Neural crest cell (in vitro differentiated cells): Measurements from ENCODE around the gene AGTPBP1. TPM values are rescaled to one million over a fixed set of nuclear protein-coding genes. Genes with fewer than 3 reads are reported as not detected.

Experiments used
- DNase-seq: peaks from one replicate; pipeline ENCODE4 v3.0.0; 2021; ENCODE audit warnings: low read depth, mixed read lengths, low spot score
- H3K27ac Mint-ChIP-seq: one replicate; pipeline ENCODE4 v1.8.0; 2021; ENCODE audit warnings: mild to moderate bottlenecking, mixed read lengths; ENCODE audit not compliant: unreplicated experiment
- H3K27me3 Mint-ChIP-seq: 2 replicates; pipeline ENCODE4 v1.8.0; 2021; ENCODE audit warnings: low read depth, mild to moderate bottlenecking, mixed read lengths
- H3K36me3 Mint-ChIP-seq: 2 replicates; pipeline ENCODE4 v1.8.0; 2021; ENCODE audit warnings: low read depth, mild to moderate bottlenecking, mixed read lengths
- H3K4me1 Mint-ChIP-seq: 2 replicates; pipeline ENCODE4 v1.8.0; 2021; ENCODE audit warnings: mixed read lengths
- H3K4me3 Mint-ChIP-seq: one replicate; pipeline ENCODE4 v1.8.0; 2021; ENCODE audit warnings: mild to moderate bottlenecking, mixed read lengths
- H3K9me3 Mint-ChIP-seq: 2 replicates; pipeline ENCODE4 v1.8.0; 2021; ENCODE audit warnings: mixed read lengths
- total RNA-seq: library from RNA; stranded (reverse); gene quantifications from 2 replicates; pipeline ENCODE4 v1.2.1, GENCODE V29; 2021
- TF ChIP-seq, protein P1 (sequence below): fragments of 200-600 bp; sonication (generic); conservative IDR thresholded peaks from 2 replicates; pipeline ENCODE4 v1.5.0; 2021; ENCODE audit warnings: antibody characterized with exemption, mild to moderate bottlenecking

AGTPBP1 gene
- total RNA-seq, 1 donor from 2014 or later: 43.0 TPM

- no peak overlapping the region for H3K27ac Mint-ChIP-seq
- H3K4me3 Mint-ChIP-seq: no peak overlapping the region
- H3K36me3 Mint-ChIP-seq: peaks cover 10% of the 10 kb centered on the region
- no peak for DNase-seq
- no peaks in the 10 kb centered on the region for H3K27me3 Mint-ChIP-seq
- TF ChIP-seq, protein P1, sequence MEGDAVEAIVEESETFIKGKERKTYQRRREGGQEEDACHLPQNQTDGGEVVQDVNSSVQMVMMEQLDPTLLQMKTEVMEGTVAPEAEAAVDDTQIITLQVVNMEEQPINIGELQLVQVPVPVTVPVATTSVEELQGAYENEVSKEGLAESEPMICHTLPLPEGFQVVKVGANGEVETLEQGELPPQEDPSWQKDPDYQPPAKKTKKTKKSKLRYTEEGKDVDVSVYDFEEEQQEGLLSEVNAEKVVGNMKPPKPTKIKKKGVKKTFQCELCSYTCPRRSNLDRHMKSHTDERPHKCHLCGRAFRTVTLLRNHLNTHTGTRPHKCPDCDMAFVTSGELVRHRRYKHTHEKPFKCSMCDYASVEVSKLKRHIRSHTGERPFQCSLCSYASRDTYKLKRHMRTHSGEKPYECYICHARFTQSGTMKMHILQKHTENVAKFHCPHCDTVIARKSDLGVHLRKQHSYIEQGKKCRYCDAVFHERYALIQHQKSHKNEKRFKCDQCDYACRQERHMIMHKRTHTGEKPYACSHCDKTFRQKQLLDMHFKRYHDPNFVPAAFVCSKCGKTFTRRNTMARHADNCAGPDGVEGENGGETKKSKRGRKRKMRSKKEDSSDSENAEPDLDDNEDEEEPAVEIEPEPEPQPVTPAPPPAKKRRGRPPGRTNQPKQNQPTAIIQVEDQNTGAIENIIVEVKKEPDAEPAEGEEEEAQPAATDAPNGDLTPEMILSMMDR: peak; percentile 39
- H3K4me1 Mint-ChIP-seq: no peaks in the 10 kb centered on the region
- peaks cover 8% of the 10 kb centered on the region for H3K9me3 Mint-ChIP-seq
These were observed 25.5 kb downstream of the AGTPBP1 start for GRCh38 chr9:85716031-85716877.

DNA sequence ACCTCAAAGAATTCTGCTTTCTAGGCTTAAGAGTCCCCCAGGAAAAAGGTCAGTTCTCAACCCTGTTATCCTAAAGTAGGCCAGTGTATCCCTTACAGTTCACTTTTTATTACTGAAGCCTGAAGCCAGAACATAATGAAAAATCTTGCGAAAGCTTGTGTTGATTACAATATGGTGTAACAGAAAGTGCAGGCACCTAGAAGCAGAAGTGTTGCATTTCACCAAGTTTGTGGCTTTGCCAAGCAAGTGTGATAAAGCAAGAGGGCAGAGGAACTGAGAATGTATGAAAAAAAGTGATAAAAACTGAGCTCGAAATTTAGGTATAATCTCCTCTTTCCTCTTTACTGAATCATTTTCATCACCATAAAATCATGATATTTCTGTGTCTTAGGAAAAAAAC, 26.2 kb downstream of the AGTPBP1 start:
- TF ChIP-seq, protein P1: no peak
- peaks cover 5% of the 10 kb centered on the region for H3K9me3 Mint-ChIP-seq
- peaks cover 4% of the 10 kb centered on the region for H3K36me3 Mint-ChIP-seq
- no peaks in the 10 kb centered on the region for H3K27me3 Mint-ChIP-seq
- H3K27ac Mint-ChIP-seq: no peak overlapping the region
- DNase-seq: no peak
- no peak overlapping the region for H3K4me3 Mint-ChIP-seq
- H3K4me1 Mint-ChIP-seq: no peaks in the 10 kb centered on the region

GRCh38 chr9:85713897-85714296, 27.9 kb downstream of the AGTPBP1 start:
- Mint-ChIP-seq H3K9me3 (peaks cover 3% of the 10 kb centered on the region), H3K4me3 (no peak overlapping the region), H3K36me3 (peaks cover 5% of the 10 kb centered on the region), H3K27ac (no peak overlapping the region), H3K27me3 (no peaks in the 10 kb centered on the region), H3K4me1 (no peaks in the 10 kb centered on the region)
- TF ChIP-seq, protein P1: no peak
- DNase-seq: no peak

DNA sequence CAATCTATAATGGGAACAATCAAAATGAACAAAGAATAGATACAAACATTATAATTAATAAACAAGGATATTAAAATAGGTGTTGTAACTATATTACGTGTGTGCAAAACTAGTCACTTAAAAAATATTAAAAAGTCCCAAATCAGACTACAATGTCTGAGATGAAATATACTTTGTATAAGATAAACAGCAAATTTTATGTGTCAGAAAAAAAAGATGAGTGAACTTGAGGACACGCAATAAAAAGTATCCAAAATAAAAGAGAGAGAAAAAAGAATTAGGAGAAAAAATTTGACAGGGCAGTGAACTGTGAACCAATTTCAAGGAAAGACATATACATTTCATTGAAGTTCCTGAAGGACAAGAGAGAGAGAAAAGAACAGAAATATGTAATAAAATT, 37.0 kb downstream of the AGTPBP1 start:
- no peaks in the 10 kb centered on the region for H3K27me3 Mint-ChIP-seq
- no peak overlapping the region for H3K27ac Mint-ChIP-seq
- H3K4me3 Mint-ChIP-seq: no peak overlapping the region
- H3K4me1 Mint-ChIP-seq: no peaks in the 10 kb centered on the region
- no peak for DNase-seq
- TF ChIP-seq, protein P1: no peak
- peaks cover 24% of the 10 kb centered on the region for H3K36me3 Mint-ChIP-seq
- H3K9me3 Mint-ChIP-seq: peaks cover 10% of the 10 kb centered on the region

DNA sequence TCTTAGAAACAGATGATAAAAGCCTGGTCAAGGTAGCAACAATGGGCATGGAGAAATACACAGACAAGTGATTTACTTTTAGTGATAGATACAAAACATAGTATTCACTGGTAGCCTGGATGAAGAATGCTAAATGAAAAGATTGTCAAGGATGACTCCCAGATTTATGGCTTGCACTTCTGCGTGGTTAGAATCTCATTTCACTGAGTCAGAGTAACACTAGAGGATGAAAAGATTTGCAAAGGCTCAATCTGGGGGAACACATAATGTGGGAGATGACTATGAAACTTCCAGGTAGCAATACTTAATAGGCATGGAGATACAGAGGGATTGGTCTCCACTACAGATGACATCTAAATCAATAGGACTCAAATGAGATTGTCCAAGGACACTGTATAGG, 38.4 kb downstream of the AGTPBP1 start:
- H3K4me3 Mint-ChIP-seq: no peak overlapping the region
- H3K36me3 Mint-ChIP-seq: peaks cover 16% of the 10 kb centered on the region
- H3K4me1 Mint-ChIP-seq: peaks cover 2% of the 10 kb centered on the region
- DNase-seq: no peak
- no peak overlapping the region for H3K27ac Mint-ChIP-seq
- H3K27me3 Mint-ChIP-seq: no peaks in the 10 kb centered on the region
- peaks cover 5% of the 10 kb centered on the region for H3K9me3 Mint-ChIP-seq
- TF ChIP-seq, protein P1: no peak
